Spleen (tissue), 7 donors: Measurements from ENCODE around the gene ROM1.

Experiments used
- CTCF ChIP-seq, 11 experiments: fragments of 200-600 bp in 7 of 11; fragments of 450-650 bp in 4 of 11; sonication (generic) in 4 of 11; IDR thresholded peaks in 8 of 11; conservative IDR thresholded peaks in 3 of 11; 1 replicate in 7 of 11; 2 replicates in 4 of 11; pipeline versions ENCODE4 v1.4.0 to v1.8.0; 2016 to 2021; ENCODE audit warnings: antibody characterized with exemption in 11 of 11, inconsistent platforms in 4 of 11, mild to moderate bottlenecking in 1 of 11
- POLR2AphosphoS5 ChIP-seq, 3 donors: sonication (generic); formaldehyde crosslinking; IDR thresholded peaks; one replicate each; pipeline ENCODE4 v1.5.1; 2017; ENCODE audit warnings: antibody characterized with exemption in 3 of 3
- donor health status: DM: no; HTN: no; CAD: no; lungs with moderate emphysema.
- donor health status: DM: no; HTN: no; CAD: no.
- donor health status: DM: no; HTN: no; CAD: no.

- TF ChIP-seq CTCF (IDR thresholded peaks at IDR 0.05 in 8 of 11, conservative IDR thresholded peaks at IDR 0.05 in 3 of 11): no peak
- TF ChIP-seq POLR2AphosphoS5 (IDR thresholded peaks at IDR 0.05): no peak
Observed at GRCh38 chr11:62654297-62654696, 41.2 kb downstream of the ROM1 start.
